ENCODE results near the gene COL17A1.

The COL17A1 gene

DNA sequence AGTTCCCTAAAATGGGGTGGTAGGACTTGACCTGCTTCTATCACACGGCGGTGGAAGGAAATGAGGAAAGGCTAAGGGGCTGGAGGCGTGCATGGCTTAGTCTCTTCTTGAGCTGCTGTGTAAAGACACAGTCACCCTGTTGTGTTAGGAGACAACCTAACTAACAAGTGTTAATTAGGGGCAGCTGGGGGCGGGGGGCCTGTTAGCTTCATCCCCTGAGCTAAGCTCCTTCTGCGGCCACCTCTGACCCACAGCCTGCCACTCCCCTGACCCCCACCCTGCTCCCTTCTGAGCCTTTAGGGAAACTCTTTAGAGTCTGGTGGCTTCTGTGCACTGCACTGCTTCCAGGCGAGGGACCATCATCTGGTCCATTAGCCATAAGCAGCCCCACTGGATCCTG lies 28.0 kb downstream of the COL17A1 start:
- TF ChIP-seq, protein P1, sequence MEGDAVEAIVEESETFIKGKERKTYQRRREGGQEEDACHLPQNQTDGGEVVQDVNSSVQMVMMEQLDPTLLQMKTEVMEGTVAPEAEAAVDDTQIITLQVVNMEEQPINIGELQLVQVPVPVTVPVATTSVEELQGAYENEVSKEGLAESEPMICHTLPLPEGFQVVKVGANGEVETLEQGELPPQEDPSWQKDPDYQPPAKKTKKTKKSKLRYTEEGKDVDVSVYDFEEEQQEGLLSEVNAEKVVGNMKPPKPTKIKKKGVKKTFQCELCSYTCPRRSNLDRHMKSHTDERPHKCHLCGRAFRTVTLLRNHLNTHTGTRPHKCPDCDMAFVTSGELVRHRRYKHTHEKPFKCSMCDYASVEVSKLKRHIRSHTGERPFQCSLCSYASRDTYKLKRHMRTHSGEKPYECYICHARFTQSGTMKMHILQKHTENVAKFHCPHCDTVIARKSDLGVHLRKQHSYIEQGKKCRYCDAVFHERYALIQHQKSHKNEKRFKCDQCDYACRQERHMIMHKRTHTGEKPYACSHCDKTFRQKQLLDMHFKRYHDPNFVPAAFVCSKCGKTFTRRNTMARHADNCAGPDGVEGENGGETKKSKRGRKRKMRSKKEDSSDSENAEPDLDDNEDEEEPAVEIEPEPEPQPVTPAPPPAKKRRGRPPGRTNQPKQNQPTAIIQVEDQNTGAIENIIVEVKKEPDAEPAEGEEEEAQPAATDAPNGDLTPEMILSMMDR (IDR thresholded peaks at IDR 0.05; ENCODE audit: borderline replicate concordance, extremely low read depth, low read length, poor library complexity, severe bottlenecking) = no peak
- no peak for TF ChIP-seq EZH2 (IDR thresholded peaks at IDR 0.05; ENCODE audit: borderline replicate concordance, low read depth, low read length, severe bottlenecking)
- Histone ChIP-seq H3K9ac (ENCODE audit: low read depth, low read length) (no peak overlapping the region), H2AFZ (ENCODE audit: low read depth, low read length) (no peak overlapping the region), H3K4me1 (ENCODE audit: insufficient read depth, low read length) (no peaks in the 10 kb centered on the region), H3K4me2 (ENCODE audit: insufficient read depth, low read length) (no peak overlapping the region), H3K27me3 (ENCODE audit: insufficient read depth, low read length, poor library complexity) (peaks cover 2% of the 10 kb centered on the region), H3K79me2 (ENCODE audit: insufficient read depth, low read length) (no peaks in the 10 kb centered on the region), H3K36me3 (ENCODE audit: insufficient read depth, low read length) (no peaks in the 10 kb centered on the region), H3K9me3 (ENCODE audit: insufficient read depth, low read length, severe bottlenecking) (no peaks in the 10 kb centered on the region), H3K27ac (ENCODE audit: low read length) (no peak overlapping the region), H4K20me1 (ENCODE audit: insufficient read depth, low read length) (no peaks in the 10 kb centered on the region), H3K4me3 (ENCODE audit: low read depth in 1 of 2, low read length in 2 of 2) (no peak overlapping the region)
- no peak for ATAC-seq (ENCODE audit: insufficient read depth, low read depth)
- DNase-seq = no peak

DNA sequence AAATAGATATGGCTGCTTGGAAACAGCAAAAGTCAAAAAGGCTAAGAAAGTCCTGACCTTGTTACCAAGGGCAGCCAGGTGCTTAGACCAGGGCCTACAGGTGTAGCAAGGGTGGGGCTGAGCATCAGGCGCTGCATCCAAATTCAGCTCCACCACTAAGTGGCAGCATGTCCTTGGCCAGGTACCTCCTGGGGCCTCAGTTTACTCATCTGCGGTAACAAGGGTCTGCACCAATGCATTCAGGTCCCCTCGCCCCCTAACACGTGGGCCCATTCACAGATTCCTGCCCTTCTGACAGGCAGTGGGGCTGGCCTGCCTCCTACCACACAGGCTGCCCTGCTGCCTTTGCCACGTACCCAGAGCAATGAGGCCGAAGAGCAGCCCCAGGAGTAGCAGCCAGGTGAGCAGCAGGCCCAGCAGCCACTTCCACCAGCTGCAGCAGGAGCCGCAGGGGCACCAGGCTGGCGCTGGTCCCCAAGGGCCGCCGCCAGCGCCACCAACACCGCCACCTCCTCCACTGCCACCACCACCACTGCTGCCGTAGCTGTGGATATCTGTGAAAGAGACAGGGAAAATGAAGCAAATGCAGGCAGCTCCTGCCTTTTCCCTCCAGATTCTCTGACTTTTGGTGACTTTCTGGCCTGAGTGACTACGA lies 28.9 kb downstream of the COL17A1 start:
- no peak overlapping the region for H3K4me3 ChIP-seq (ENCODE audit: low read depth in 1 of 2, low read length in 2 of 2)
- no peaks in the 10 kb centered on the region for H3K9me3 ChIP-seq (ENCODE audit: insufficient read depth, low read length, severe bottlenecking)
- TF ChIP-seq EZH2 (IDR thresholded peaks at IDR 0.05; ENCODE audit: borderline replicate concordance, low read depth, low read length, severe bottlenecking) = no peak
- TF ChIP-seq, protein P1 (IDR thresholded peaks at IDR 0.05; ENCODE audit: borderline replicate concordance, extremely low read depth, low read length, poor library complexity, severe bottlenecking) = peak; percentile 5
- no peaks in the 10 kb centered on the region for H3K79me2 ChIP-seq (ENCODE audit: insufficient read depth, low read length)
- DNase-seq = no peak
- no peak overlapping the region for H3K27ac ChIP-seq (ENCODE audit: low read length)
- H4K20me1 ChIP-seq (ENCODE audit: insufficient read depth, low read length) = no peaks in the 10 kb centered on the region
- peaks cover 2% of the 10 kb centered on the region for H3K27me3 ChIP-seq (ENCODE audit: insufficient read depth, low read length, poor library complexity)
- ATAC-seq (ENCODE audit: insufficient read depth, low read depth) = peak; percentile 22; the same call in 1 of the 3 replicates
- no peak overlapping the region for H3K9ac ChIP-seq (ENCODE audit: low read depth, low read length)
- H3K4me2 ChIP-seq (ENCODE audit: insufficient read depth, low read length) = no peak overlapping the region
- H3K4me1 ChIP-seq (ENCODE audit: insufficient read depth, low read length) = no peaks in the 10 kb centered on the region
- no peaks in the 10 kb centered on the region for H3K36me3 ChIP-seq (ENCODE audit: insufficient read depth, low read length)
- H2AFZ ChIP-seq (ENCODE audit: low read depth, low read length) = no peak overlapping the region

DNA sequence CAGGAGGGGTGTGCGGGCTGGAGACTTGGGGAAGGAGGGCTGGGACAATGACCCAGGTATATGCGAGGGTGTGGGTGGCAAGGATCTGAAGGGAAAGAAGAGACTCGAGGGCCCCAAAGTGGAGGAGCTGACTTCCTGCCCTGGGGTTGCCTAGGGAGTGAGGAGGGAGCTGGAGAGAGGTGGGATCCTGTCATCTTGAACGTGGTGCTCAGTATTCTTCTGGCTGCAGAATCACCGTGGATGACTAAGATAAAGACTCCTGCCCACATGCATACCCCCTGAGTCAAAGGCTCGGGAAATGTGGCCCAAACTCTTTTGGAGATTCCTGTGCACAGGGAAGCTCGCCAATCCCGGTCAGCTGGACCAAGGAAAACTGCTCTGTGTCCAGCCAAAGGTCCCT lies 31.2 kb downstream of the COL17A1 start:
- no peak for DNase-seq
- ATAC-seq (ENCODE audit: insufficient read depth, low read depth) = no peak
- Histone ChIP-seq H3K9ac (ENCODE audit: low read depth, low read length) (no peak overlapping the region), H3K4me1 (ENCODE audit: insufficient read depth, low read length) (no peaks in the 10 kb centered on the region), H3K36me3 (ENCODE audit: insufficient read depth, low read length) (no peaks in the 10 kb centered on the region), H3K27me3 (ENCODE audit: insufficient read depth, low read length, poor library complexity) (peaks cover 6% of the 10 kb centered on the region), H3K9me3 (ENCODE audit: insufficient read depth, low read length, severe bottlenecking) (no peaks in the 10 kb centered on the region), H3K4me3 (ENCODE audit: low read depth in 1 of 2, low read length in 2 of 2) (no peak overlapping the region), H3K79me2 (ENCODE audit: insufficient read depth, low read length) (no peaks in the 10 kb centered on the region), H3K4me2 (ENCODE audit: insufficient read depth, low read length) (no peak overlapping the region), H2AFZ (ENCODE audit: low read depth, low read length) (no peak overlapping the region), H4K20me1 (ENCODE audit: insufficient read depth, low read length) (no peaks in the 10 kb centered on the region), H3K27ac (ENCODE audit: low read length) (no peak overlapping the region)
- TF ChIP-seq, protein P1 (IDR thresholded peaks at IDR 0.05; ENCODE audit: borderline replicate concordance, extremely low read depth, low read length, poor library complexity, severe bottlenecking) = no peak
- TF ChIP-seq EZH2 (IDR thresholded peaks at IDR 0.05; ENCODE audit: borderline replicate concordance, low read depth, low read length, severe bottlenecking) = no peak

All from DND-41 (cell line).